Glomerular endothelial cell (primary cell): ENCODE results near the gene ST6GALNAC2. TPM values are rescaled to one million over a fixed set of nuclear protein-coding genes. Genes with fewer than 3 reads are reported as not detected.

Source experiments
- DNase-seq: peaks from one replicate; pipeline ENCODE4 v3.0.0-alpha.2; 2011; ENCODE audit warnings: low read depth, low spot score; ENCODE audit errors: extremely low read depth
- total RNA-seq: library from RNA; depleted of rRNA; stranded (reverse); fragments of >200 nt; gene quantifications from 2 replicates; pipeline ENCODE4 v1.2.3, GENCODE V29; 2015

Gene ST6GALNAC2
- total RNA-seq, 1 donor from 2014 or later: 1.8 TPM

DNA sequence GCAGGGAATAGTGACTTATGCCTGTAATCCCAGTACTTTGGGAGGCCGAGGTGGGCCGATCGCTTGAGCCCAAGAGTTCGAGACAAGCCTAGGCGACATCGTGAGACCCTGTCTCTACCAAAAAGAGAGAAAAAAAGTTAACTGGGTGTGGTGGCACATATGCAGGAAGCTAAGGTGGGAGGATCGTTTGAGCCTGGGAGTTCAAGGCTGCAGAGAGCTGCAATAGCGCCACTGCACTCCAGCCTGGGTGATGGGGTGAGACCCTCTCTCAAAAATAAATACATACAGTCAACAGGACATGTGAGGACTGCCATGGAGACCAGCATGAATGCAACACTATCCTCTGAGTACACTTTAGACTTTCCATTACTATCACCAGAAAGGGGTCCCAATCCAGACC, 15.4 kb upstream of the ST6GALNAC2 start:
- DNase-seq: no peak

DNA sequence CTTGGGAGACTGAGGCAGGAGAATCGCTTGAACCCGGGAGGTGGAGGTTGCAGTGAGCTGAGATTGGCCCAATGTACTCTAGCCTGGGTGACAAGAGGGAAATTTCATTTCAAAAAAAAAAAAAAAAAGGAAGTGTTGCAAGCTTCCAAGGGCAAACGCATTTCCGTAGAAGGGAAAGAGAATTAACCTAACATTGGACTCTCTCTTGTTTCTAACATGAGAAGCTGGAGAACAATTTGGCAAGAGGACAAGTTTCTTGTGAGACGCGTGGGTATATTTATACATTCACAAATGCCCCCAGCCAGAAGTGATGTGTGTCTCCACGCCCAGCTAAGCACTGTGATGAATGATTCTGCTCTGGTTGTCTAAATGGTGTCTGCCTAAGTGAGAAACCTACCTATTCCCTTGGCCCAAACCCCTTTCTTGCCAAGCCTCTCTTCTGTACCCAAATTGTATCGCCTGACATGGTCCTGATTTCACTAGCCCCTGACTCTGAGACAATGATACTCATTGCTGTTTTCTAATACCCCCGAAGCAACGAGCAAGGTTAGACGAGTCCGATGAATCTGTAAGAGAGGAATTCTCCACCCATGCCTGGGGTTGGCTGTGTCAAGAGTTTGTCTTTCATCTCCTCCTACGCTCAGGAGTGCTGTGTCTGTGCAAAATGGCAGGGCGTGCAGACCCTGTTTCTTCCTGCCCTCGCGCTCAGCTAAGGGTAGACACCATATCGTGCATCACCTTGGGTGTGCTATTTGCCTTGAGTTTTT, 14.2 kb upstream of the ST6GALNAC2 start:
- no peak for DNase-seq

DNA sequence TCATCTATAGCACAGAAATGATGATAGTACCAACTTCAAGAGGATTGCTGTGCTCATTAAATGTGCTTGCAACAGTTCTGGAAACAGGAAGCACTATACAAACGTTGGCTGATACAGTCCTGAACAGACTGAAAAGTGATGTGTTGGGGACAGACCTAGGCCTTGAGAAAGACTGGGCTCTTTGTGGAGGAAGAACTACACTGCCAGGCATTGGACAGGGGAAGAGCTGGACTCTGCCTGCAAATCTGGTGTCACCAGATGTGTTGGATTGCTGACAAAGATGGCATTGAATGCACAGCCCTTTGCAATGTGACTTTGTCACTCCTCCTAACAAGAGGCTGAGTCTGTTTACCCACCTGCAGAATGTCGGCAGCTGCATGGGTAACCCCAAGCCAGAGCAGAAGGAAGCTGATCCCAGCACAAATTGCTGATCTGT, 12.4 kb upstream of the ST6GALNAC2 start:
- DNase-seq: no peak

DNA sequence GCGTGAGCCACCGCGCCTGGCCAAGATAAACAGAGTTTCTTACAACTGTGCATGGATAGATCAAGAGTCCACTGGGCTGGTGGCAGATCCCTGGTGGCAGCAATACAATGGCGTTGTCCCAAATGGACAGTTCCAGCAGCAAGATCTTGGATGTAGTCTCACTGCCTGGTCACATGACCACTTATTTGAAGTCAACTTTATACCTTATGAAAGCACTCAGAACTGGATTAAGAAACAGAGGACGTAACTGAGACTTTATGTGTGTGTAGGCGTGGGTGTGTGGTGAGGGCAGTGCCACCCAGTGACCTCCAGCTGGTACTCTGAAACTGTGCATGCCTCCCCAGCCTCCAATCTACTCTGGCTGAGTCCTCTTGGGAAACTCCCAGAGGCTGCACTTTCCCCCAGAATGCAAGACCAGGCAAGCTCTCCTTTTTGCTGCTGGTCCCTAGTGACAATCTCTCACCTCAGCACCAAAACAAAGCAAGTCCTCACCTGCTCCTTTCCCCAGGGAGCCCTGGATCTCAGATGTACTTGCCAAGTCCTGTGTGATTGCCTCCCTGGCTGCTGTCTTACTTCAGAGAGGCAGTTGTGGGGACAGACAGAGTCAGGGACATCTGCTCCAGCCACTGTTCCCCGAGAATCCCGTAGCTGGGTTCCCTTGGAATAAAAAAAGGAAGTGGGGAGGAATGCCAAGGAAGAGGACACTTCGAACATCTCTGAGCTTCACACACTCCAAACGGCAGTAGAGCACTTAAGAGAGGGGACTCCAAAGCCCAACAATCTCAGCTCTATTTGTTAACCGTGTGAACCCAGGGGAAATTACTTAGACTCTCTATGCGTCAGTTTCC, 11.7 kb upstream of the ST6GALNAC2 start:
- no peak for DNase-seq

GRCh38 chr17:76594690-76595089, 9.0 kb upstream of the ST6GALNAC2 start:
- DNase-seq: no peak

DNA sequence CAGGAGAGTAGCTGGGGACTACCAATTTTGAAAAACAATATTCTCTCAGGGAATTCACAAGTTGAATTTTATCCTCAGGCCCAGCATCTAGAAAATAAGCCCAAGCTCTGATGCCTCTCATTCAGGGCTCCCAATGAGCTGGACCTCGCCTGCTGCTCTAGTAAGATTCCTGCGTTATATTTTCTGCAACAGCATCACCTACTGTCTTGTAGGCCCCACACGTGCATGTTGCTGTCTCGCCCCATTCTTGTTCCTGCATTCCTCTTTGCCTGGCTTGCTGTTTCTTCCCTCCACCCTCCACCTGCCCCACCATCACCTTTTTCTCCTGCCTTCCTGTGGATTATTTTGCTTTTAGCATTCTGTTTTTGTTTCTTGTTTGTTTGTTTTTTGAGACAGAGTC, 8.3 kb upstream of the ST6GALNAC2 start:
- DNase-seq: no peak

- DNase-seq: no peak
Measured at GRCh38 chr17:76593384-76593826, 7.7 kb upstream of the ST6GALNAC2 start.

- DNase-seq: no peak
Measured at GRCh38 chr17:76588182-76588581, 2.5 kb upstream of the ST6GALNAC2 start.

- no peak for DNase-seq
Measured at GRCh38 chr17:76586741-76587487, 1.3 kb upstream of the ST6GALNAC2 start.

GRCh38 chr17:76585033-76585648, 519 bp downstream of the ST6GALNAC2 start:
- no peak for DNase-seq

GRCh38 chr17:76584427-76585032, 1.1 kb downstream of the ST6GALNAC2 start:
- no peak for DNase-seq

DNA sequence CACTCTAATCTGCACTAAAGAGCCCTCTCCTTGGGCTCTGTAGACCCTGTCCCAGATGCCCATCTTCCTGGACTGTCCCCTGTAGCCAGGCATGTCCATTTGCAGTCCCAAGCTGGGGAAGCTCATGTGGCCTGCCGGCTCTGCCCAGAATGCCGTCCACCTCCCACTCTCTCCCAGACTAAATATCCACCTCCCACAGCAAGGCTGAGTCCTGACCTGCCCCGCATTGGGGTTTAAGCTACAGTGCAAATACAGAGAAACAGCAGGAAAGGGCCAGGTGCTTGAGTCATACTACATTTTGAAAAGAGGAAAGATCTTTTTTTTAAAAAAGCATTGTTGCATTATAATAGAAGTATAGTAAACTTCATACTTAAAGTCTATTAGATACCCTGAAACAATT, 3.0 kb downstream of the ST6GALNAC2 start:
- DNase-seq: no peak

- no peak for DNase-seq
Measured at GRCh38 chr17:76581515-76581914, 4.1 kb downstream of the ST6GALNAC2 start.

GRCh38 chr17:76579281-76579680, 6.4 kb downstream of the ST6GALNAC2 start:
- DNase-seq: no peak

DNA sequence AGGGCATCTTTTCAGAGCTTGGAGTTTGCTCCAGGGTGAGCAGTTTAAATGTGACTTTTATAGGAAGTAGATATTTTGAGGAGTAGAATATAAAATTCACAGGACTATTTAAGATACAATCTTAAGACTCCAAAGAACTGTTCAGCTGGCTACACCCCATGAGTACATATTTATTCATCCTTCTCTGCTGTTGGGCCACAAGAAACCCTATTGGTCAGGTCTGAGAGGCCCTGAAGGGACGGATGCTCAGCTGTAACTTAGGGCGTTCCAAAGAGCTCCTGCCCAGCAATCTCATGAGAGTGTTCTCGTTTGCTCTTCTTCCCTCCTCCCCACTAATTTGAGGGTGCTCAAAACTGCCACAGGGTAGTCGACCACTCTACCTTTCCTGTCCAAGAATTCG, 7.3 kb downstream of the ST6GALNAC2 start:
- DNase-seq: no peak

DNA sequence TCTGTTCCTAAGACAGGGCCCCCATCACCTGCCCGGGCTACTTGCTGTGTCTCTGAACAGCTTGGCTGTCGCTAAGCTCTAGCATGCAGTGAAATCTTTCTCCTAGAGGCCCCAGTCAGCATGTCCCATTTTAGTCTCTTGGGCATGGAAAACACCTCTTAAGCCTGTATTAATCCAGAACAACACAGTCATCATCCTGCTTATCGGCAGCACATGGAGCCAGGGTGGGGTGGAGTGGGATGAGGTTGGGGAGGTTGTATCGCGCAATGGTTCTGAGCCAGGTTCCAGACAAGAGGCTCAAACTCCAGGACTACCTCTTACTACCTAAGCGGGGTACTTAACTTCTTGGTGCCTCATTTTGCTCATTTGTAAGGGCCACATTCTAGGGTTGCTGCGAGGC, 7.8 kb downstream of the ST6GALNAC2 start:
- no peak for DNase-seq

DNA sequence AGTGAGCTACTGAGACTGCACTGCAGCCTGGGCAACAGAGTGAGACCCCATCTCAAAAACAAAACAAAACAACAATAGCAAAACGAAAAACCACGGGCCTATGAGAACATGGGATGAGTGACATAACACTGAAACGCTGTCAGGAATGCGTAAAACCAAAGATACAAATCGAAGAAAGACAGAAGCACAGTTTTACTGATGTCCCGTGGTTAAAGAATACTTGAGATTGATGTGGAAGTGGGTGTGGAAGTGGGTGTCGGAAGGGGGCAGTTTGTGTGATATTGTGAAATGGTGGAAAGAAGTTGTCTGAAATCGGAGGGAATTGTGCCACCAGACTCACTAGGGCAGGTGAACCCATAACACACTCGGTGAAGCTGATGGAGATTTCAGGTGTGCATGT, 9.5 kb downstream of the ST6GALNAC2 start:
- DNase-seq: no peak

- DNase-seq: no peak
Measured at GRCh38 chr17:76575570-76575969, 10.1 kb downstream of the ST6GALNAC2 start.

GRCh38 chr17:76574166-76574565, 11.5 kb downstream of the ST6GALNAC2 start:
- DNase-seq: no peak

GRCh38 chr17:76573096-76573495, 12.6 kb downstream of the ST6GALNAC2 start:
- no peak for DNase-seq
